Endometrial microvascular endothelial cells (primary cell): ENCODE measurements around the gene ATXN8OS. TPM values are rescaled to one million over a fixed set of nuclear protein-coding genes. Genes with fewer than 3 reads are reported as not detected.
"Not testable (repeated sequence)": the region's sequence is repeated elsewhere in the genome, so short reads cannot be mapped to it uniquely, and the experiment has no call there.

Experiments
- in situ Hi-C: cut with HindIII; loops from 2 replicates; pipeline ENCODE4 v1.10.0; 2017; ENCODE audit warnings: low sequenced_read_pairs, low pct_unique_long_range_greater_than_20kb; ENCODE audit errors: inconsistent ontology term
- total RNA-seq: library from RNA; depleted of rRNA; stranded (reverse); fragments of >200 nt; gene quantifications from one replicate; pipeline ENCODE4 v1.2.3, GENCODE V29; 2015; ENCODE audit errors: inconsistent ontology term

Gene ATXN8OS
- total RNA-seq = not detected

GRCh38 chr13:70107498-70108281 lies at the start of gene ATXN8OS:
Gene ATXN8OS (plus strand): TSS chr13:70107826.
- in situ Hi-C loops = no loop called here

GRCh38 chr13:70080012-70080411 lies 27.6 kb upstream of the ATXN8OS start:
- in situ Hi-C loops = no loop called here

DNA sequence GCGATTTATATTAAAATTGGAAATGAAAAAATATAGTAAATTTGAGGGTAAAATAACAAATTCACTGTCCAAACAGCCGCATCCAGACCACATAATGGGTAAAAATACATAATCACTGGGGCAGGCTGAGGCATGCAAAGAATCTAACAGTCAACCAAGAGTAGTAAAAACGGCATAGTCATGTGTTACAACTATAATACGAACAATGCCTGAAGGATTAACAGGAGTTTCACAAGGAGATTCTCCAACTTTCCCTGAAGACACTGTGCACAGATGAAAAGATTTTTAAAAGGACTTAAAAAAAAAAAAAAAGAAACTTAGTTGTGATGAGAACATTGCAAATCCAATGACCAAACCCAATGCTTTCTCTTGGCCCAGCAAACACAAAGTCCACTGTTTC lies 20.4 kb upstream of the ATXN8OS start:
- in situ Hi-C loops = no loop called here

DNA sequence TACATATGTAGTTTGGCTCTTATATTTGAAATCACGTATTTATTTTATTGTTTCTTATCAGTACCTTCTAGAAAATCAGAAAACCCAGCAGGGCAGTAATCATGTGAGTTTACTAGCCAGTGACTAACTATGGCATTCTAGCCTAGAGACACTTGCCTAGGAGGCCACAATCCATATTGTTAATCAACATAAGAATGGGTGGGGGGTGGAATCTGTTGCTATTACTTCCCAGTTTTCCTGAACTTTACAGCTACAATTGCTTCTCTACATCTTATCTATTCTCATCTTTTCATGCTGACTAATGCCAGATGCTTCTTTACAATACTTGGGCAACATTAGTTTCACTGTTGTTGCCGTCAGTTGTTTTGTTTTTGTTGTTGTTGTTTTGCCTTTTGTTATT lies 18.7 kb upstream of the ATXN8OS start:
- in situ Hi-C loops = no loop called here

DNA sequence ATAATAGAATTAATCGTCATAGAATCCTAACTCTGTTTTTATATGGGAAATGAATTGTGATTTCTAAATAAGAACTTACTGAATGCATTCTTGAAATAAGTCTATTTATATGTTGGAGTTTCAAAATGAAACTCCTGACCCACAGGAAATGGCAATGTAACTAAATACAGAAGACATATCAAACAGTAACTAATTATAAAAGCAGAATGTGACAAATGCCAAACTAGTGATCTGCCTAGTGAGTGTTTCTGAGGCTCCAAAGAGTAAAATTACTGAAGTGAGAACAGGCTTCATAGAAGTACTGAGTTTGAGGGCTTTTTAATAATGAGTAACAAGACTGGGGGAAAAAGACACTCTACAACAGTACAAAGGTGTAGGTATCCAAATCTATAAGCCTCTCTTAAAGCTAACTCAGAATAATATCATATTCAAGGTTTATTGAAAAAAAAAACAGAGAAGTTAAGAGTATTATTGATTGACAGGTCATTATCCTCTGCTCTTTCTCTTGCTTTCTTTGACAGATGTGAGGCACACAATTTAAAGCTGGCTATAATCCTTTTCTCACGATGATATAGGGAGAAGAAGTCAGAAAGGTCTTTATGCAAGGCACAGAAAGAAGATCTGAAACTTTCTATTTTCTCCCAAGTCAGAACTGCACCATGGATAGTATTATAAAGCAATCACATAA lies 17.4 kb upstream of the ATXN8OS start:
- in situ Hi-C loops = no loop called here

GRCh38 chr13:70098669-70099068 lies 9.0 kb upstream of the ATXN8OS start:
- in situ Hi-C loops = no loop called here

DNA sequence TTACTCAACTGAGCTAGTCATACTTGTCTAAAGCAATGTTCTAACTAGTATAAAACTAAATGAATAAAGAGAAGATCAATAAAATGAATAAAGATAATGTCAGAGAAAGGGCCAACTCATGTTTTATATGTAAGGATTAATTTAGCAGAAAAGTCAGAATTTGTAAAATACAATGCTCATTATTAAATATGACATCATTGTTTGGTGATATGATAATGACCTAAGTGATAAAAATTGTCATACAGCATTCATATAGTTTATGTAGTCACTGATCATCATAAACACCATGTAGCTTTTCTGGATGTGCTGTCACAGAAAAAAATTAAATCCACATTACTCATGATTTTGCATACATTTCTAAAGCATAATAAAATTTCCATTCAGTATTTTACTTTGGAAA lies 3.1 kb upstream of the ATXN8OS start:
- in situ Hi-C loops = no loop called here

- in situ Hi-C loops = no loop called here
Measured at GRCh38 chr13:70107125-70107497, 515 bp upstream of the ATXN8OS start.

- in situ Hi-C loops = no loop called here
Measured at GRCh38 chr13:70108356-70109105, 905 bp downstream of the ATXN8OS start, which contains the start of gene KLHL1. Gene KLHL1 (minus strand): TSS chr13:70108452. CDS start chr13:70107699, 753 bp downstream.

DNA sequence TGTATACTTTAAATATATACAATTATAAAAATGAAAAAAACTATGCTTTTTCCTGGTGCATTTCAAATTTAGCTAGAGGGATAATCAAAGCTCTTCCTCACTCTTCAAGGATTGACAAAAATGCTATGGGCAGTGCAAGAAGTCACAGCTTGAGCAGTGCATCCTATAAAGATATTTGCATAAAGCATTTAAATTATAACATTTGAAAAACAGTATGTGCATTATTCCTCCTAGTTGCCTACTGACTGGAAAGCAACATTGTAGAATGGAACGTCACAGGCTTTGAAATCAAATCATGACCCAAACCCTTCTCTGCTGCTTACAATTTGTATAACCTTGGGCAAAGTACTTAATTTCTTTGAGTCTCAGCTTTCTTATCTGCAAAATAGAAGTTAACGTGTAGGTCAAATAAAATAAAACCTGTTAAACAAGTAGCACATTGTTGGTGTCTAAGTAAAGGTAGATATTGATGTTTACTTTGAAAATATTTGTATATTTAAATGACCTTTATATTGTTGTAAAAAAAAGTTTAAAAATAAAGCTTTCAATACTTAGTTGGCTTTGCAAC lies 9.8 kb downstream of the ATXN8OS start:
- in situ Hi-C loops = no loop called here

DNA sequence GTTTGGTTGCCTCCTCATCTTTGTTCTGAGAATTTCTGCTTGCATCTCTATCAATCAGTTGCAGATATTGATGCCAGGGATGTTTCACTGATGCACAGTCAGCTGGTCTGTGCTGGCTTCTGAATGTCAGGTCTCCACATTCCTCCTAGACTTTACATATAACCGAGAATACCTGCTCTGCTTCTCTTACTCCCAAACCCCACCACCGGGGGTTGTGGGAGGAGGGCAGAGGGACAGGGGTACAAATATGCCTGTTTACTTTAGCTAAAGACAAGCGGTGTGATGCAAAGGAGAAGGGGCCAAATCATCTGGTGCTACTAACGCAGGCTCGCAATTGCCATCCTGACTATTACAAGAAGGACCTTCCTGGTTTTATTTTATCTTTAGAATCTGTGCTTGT lies 18.1 kb downstream of the ATXN8OS start:
- in situ Hi-C loops = no loop called here

DNA sequence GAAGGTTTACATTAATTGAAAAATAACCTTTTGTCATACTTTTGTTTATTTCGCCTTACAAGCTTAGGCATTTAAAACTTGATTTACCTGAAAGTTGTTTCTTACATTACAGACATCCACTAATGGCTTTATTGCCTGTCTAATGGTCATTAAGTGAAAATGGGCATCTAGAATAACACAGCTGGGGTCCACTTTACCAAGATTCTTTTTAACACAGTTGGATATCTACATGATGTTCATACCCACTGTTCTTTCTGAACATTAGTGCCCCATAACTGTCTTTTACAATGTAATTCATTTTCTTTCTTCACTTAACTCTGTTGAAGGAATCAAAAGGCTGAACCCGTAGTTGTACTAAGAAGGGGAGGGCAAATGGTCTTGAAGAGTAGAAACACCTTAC lies 20.5 kb downstream of the ATXN8OS start:
- in situ Hi-C loops = no loop called here

DNA sequence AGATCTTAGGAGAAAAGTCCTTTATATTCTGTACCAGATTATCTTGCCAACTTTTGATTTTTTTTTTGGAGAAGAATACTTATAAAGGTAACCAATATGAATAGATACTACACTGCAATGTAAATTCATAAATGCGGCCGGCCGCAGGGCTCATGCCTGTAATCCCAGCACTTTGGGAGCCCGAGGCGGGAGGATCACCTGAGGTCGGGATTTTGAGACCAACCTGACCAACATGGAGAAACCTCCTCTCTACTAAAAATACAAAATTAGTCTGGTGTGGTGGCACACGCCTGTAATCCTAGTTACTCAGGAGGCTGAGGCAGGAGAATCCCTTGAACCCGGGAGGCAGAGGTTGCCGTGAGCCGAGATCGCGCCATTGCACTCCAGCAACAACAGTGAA lies 35.0 kb downstream of the ATXN8OS start:
- in situ Hi-C loops = not testable (repeated sequence)

DNA sequence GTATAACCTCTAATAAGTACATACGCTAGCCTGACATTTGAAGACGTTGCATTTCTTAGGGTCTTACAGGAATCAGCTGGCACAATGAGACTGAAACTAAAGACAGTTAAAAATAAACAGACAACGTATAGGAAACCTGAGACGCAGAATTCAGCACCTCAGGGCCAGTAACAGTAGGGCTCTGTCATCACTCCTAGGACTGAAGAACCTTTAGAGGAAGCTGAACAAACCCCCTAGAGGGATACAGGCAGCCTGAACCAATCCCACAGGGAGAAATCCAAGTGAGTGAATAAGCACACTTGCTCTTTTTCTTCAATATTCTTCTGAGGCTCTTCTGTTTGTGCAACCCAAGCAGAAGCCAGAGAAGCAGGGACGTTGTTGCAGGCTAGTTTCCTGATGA lies 54.5 kb downstream of the ATXN8OS start:
- in situ Hi-C loops = no loop called here

GRCh38 chr13:70170689-70171088 lies 63.1 kb downstream of the ATXN8OS start:
- in situ Hi-C loops = no loop called here

- in situ Hi-C loops = no loop called here
Measured at GRCh38 chr13:70171151-70171550, 63.5 kb downstream of the ATXN8OS start.

- in situ Hi-C loops = no loop called here
Measured at GRCh38 chr13:70172946-70173597, 65.4 kb downstream of the ATXN8OS start.

- in situ Hi-C loops = no loop called here
Measured at GRCh38 chr13:70173598-70173959, 66.0 kb downstream of the ATXN8OS start.

DNA sequence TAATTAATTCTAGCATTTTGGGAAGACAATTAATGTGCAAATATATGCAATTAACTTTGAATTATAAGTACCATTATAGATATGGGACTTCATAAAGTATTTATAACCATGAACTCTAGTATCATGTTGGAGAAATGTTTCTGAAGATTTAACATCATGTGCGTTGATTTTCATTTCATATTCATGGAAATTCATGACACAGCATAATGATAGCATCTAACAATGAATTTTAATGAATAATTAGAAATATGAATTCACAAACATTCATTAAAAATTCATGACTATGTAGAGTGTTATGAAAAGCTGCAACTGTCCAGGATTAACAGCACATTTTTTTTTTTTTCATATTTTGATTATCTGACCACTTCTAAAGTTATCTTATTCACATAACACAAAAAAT lies 70.7 kb downstream of the ATXN8OS start:
- in situ Hi-C loops = no loop called here
